Neural progenitor cell (in vitro differentiated cells): ENCODE data around the gene BCL2L2.

Source experiments
- CTCF ChIP-seq: fragments of 200-600 bp; sonication (generic); IDR thresholded peaks from 2 replicates; pipeline ENCODE4 v1.5.1; 2017; ENCODE audit warnings: antibody characterized with exemption, mild to moderate bottlenecking
- EZH2 ChIP-seq: fragments of 200-600 bp; sonication (generic); IDR thresholded peaks from 2 replicates; pipeline ENCODE4 v1.6.1; 2017; ENCODE audit warnings: antibody characterized with exemption, mild to moderate bottlenecking, moderate library complexity
- EZH2phosphoT487 ChIP-seq: fragments of 200-600 bp; sonication (generic); IDR thresholded peaks from 2 replicates; pipeline ENCODE4 v1.6.1; 2017; ENCODE audit warnings: antibody characterized with exemption

- TF ChIP-seq CTCF (no peak), EZH2phosphoT487 (no peak), EZH2 (no peak)
These were observed 10.4 kb upstream of the BCL2L2 start for GRCh38 chr14:23296012-23296777.
